CD4-positive, alpha-beta T cell treated with Interferon alpha-2 for 1 hour (primary cell): ENCODE results near the gene DGKQ.
"Not testable (repeated sequence)": the region's sequence is repeated elsewhere in the genome, so short reads cannot be mapped to it uniquely, and the experiment has no call there.

Experiments
- DNase-seq, 2 donors: peaks; one replicate each; pipeline ENCODE4 v3.0.0-alpha.2; 2020 to 2022

The DGKQ gene

DNA sequence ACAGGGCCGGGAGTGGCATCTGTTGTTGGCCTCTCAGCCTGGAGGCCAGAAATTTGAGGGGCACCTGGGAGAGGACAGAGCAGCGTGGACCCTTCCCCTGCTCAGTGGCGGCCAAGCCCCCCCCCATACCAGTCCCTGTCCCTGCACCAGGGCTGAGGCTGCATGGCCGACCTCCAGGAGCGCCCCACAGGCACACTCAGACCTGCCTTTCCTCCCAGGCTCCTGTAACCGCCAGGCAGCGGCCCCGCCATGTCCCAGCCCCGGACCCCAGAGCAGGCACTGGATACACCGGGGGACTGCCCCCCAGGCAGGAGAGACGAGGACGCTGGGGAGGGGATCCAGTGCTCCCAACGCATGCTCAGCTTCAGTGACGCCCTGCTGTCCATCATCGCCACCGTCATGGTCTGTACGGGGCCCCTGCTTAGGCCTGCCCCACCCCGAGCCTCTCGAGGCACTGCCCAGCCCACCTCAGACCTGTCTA is 25.8 kb downstream of the DGKQ start:
- DNase-seq = no peak

DNA sequence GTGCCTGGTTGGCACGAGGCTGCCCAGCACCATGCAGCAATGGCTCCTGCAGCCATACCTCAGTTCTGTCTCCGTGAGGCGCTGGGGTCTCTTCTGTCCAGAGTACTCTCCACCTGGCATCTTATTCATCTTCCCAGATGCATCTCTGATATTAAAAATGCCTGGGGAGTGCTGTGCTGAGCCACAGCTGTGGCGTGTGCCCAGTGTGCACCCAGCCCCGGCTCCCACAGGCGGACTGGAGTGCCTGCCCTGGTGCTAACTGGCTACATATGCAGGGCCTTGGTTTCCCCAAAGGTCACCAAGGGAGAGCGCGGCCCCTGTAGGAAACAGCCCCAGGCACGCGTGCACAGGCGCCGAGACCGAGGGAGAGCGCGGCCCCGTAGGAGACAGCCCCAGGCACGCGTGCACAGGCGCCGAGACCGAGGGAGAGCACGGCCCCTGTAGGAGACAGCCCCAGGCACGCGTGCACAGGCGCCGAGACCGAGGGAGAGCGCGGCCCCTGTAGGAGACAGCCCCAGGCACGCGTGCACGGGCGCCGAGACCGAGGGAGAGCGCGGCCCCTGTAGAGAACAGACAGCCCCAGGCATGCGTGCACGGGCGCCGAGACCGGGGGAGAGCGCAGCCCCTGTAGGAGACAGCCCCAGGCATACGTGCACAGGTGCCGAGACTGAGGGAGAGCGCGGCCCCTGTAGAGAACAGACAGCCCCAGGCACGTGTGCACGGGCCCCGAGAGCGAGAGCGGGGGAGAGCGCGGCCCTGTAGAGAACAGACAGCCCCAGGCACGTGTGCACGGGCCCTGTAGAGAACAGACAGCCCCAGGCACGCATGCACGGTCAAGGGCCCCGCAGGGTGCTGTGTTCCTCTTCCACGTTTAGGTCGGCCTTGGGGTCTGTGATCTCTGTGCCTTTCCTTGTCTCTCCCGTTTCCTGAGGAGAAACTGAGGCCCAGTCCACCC is 26.6 kb downstream of the DGKQ start:
- DNase-seq = no peak

DNA sequence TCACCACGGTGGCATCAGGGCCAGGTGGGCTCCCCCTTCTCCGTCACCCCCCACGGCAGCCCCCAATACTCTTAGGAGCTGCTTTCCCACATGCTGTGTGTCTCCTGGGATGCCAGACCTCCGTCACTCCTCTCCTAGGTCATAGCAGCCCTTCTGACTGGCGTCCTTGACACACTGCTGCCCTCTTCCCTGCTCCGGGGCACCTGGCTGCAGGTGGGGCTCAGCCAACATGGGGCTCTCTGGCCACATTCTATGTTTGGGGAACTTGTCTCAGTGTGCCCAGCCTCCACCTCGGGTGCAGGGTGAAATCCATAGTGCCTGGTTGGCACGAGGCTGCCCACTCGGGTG is 27.3 kb downstream of the DGKQ start:
- DNase-seq = no peak

DNA sequence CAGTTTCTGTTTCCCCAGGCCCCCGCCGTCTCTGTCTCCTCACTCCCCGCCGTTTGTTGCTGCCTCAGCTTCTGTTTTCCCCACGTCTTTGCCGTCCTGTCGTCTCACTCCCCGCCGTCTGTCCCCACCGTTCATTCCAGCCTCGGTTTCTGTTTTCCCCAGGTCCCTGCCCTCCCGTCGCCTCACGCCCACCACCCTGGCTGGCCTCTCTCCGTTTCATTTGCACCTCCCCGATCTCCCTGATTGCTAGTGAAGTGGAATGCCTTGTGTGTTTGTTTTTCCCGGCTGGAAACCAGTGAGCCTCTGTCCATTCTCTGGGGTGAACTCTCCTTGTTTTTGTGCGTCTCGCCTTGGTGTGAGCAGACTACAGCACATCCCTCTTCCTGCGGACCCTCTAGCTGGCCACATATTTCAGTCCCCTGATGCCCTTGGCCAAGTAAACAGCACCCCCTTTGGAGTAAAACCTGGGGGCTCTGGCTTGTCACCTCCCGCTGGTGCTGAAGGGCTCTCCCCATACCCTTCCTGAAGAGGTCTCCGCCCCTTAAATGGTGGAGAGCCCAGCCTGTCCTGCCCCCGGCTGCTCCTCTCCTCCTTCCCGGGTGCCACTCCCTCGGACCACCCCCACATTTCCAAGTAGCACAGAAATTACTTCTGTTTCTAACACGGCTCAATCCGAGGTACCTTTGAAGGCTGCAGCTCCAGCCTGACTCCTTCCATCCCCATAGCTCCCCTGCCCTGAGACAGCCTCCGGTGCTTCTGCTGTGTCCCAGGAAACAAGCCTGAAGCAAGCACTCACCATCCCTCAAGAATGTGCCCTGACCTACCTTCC is 27.9 kb downstream of the DGKQ start:
- no peak for DNase-seq

DNA sequence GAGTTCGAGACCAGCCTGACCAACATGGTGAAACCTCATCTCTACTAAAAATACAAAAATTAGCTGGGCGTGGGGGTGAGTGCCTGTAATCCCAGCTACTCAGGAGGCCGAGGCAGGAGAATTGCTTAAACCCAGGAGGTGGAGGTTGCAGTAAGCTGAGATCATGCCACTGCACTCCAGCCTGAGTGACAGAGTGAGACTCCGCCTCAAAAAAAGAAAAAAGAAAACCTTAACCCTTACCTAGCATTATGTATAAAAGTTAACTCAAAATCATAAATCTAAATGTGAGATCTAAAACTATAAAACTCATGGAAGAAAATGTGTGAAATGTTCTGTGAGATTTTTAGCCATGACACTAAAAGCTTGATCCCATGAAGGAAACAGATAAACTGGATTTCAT is 33.9 kb downstream of the DGKQ start:
- not testable (repeated sequence) for DNase-seq

DNA sequence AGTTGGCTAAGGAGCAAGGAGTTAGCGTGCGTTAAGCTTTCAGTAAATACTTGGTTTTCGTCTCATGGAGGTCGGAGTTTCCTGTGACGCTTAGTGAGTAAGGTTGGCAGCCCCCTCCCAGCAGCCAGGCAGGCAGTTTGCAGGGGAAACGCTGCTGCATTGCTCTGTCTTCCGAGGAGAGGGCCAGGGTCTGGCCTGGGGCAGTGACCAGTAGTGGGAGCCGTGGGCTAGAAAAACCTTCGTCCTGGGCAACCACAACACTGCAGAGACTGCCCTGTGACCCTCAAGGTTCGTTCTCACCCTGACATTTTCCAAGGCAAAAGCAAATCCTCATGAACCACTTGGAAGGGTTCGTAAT is 40.7 kb downstream of the DGKQ start:
- no peak for DNase-seq

DNA sequence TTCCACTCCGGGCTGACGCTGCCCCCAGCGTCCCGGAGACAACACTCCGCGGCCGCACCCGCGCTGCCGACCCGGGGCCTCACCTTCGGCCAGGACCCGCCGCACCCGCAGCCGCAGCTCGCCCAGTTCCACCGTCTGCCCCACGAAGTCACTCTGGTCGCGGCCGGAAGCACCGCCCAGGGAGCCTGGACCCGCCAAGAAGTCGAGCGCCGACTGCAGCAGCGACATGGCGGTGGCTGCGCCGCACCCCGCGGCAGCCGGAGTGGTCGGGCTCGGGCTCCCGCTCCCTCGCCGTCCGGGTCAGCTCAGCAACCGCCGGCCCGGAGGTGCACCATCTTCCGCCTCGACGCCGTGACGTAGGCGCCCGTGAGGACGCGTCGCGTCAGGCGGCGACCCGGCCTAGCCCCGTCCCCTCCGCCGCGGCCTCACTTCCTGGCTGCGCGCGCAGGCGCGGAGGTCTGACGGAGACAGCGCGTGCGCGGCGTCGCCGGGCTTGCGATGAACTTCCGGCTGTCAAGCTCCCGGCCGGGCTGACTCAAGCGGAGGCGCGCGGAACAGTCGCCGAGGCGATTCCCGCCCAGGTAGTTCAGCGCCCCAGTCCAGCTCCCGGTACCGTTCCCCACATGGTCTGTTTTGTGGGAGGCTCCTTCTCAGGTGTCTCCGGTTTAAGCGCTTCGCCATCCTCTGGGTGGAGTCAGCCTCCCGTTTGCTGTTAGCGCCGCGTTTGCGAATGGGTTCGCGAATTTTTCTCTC is 41.2 kb downstream of the DGKQ start, which contains the start of the genes GAK and TMEM175:
TSS of gene GAK (minus strand) at position 357 of the 753 bp plus-strand sequence. CDS start at position 228, 129 bp downstream.
TSS of gene TMEM175 (plus strand) at position 501 of the 753 bp plus-strand sequence. CDS start 15,280 bp downstream, outside the sequence.
- peak; percentile 96 to 97 for DNase-seq

DNA sequence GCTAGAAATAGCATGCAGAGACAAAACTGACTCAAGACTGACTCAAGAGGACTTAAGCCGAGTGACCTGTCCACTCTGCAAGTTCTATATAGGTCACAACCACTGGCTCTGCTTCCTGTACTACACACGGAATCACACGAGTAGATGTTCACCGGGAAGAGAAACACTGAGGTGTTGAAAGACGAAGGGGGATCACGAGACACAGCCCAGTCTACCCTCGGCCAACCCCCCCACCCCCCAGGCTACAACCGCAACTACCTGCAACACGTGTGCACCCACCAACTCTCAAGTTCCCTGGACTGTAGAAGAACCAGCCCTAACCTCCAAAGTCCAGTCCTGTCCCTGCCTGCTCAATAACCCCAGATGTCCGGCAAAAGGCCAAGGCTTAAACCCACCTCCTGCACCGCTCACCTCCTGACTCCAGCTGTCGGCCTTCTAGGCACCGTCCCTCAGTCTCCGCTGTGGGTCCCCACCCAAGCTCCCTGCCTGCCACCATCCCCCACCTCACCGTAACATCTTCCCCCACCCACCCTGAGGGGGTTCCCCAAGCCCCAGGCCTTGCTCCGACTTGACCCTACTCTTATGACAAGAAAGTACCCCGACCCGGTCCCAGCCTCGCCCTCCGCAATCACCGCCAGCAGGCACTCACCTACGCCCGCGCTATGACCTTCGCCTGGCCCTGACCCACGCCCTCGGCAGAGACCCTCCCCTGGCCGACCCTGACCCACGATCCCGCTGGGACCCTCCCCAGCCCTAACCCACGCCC is 42.0 kb downstream of the DGKQ start:
- DNase-seq = peak; percentile 22 to 44

DNA sequence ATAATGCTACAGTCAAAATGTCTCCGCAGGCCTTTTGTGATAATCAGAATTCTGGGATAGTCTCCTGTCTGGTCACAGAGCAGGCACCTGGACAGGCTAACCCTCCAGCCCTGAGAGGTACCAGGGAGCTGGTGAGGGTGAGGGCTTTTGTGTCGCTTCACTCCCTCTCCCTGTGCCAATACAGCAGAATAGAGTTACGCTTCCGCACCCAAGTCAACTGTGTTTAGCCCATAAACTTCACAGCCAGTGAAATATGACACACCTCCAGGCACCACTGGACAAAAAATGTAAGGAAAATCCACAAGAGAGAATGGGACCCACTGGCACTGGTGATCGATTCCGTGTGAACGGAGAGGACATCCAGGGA is 42.6 kb downstream of the DGKQ start:
- DNase-seq = no peak

DNA sequence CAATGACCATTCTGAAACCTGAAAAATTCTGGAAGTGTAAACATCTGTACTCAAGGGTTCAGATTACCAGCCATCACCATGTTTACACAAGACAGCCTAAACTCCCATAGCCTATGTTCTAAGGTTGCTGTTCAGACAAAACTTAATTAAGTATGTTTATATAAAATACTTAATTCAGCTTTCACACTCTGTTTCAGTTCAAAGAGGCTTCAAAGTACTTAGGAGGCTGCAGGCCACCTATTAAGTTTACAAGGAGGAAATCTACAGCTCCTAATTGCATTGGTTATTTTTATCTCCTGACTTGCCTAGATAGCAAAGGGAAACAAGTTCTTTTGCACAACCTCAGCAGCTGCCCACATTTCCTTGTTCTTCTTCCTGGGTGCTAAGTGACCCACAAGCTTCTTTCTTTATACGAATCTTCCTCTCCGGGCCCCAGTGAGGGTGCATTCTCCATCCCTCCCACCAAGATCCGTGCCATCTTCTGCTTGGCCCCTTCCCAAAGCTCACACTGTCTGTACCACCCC is 43.3 kb downstream of the DGKQ start:
- peak in 1 of 2 donors; percentile 21 for DNase-seq

DNA sequence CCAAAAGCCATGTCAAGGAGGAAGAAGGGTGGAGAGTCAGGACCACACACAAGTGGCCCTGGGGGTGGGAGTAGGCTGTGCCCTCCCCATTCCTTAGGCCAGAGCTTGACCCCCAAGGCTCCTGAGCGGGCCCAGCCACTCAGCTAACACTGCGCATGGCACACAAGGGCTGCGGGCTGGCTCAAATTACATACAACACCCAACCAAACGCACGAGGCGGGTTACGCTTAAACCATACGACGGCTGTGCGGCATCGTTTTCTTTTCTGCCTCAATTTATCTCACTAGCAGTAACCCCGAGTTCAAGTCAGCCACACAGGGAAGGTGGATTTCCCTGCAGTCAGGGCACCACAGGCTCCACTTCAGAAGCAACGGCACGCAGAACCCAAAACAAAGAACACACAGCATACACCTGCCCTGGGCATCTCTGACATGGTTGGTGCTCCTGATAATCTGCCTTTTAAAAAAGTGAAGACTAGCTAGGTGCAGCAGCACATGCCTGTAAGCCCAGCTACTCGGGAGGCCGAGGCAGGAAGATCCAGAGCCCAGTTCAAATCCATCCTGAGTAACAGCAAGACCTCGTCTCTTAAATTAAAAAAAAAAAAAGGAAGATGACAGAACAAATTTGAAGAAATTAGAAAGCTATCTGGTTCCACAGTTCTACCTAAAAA is 44.1 kb downstream of the DGKQ start:
- DNase-seq = no peak

DNA sequence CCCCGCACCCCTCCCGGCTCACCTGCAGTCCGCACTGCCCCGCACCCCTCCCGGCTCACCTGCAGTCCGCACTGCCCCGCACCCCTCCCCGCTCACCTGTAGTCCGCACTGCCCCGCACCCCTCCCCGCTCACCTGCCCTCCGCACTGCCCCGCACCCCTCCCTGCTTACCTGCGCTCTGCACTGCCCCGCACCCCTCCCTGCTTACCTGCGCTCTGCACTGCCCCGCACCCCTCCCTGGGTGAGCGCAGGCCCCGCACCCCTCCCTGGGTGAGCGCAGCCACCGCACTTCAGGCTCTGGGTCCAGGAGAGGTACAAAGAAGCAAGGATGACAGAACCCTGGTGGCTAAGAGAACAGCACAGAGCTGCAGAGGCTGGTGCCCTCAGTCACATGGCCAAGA is 45.8 kb downstream of the DGKQ start:
- not testable (repeated sequence) for DNase-seq

DNA sequence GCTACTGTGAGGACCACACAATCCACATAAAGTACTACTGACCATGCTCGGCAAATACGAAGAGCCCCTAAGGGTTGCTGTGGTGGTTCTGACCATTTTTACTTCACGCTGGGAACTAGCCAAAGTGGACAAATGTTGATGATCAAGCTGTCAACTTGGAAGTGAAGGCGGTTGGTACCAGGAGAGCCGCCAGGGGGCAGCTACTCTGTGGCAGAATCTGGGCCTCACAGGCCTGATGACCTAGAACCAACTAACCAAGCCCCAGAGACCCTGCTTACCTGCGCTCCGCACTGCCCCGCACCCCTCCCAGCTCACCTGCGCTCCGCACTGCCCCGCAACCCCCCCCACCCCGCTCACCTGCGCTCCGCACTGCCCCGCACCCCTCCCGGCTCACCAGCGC is 46.8 kb downstream of the DGKQ start:
- no peak for DNase-seq

DNA sequence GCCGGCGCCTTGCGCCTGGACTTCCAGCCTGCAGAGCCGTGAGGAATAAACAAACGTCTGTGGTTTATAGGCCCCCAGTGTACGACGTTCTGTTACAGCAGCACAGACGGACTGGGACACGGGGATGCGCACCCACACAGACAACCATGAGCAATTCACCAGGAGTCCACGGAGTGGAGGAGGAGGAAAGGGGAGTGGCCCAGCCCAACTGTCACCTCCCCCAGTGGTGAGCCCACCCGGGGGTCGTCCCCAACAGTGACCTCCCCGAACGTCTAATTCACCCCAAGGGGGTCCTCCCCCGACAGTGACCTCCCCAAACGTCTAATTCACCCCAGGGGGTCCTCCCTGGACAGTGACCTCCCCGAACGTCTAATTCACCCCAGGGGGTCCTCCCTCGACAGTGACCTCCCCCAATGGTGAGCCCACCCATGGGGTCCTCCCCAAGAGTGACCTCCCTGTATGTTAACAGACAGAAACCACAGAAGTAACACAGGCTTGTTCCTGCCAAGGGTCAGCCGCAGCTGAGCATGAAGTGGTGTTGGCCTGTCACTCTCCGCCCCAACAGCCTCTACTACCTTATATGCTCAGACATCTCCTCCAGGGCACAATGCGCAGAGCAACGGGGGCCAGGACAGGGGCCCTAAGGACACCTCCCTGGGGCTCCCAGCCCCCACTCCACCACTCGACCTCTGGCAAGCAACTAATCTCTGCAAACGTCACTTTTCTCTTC is 47.4 kb downstream of the DGKQ start:
- no peak for DNase-seq

DNA sequence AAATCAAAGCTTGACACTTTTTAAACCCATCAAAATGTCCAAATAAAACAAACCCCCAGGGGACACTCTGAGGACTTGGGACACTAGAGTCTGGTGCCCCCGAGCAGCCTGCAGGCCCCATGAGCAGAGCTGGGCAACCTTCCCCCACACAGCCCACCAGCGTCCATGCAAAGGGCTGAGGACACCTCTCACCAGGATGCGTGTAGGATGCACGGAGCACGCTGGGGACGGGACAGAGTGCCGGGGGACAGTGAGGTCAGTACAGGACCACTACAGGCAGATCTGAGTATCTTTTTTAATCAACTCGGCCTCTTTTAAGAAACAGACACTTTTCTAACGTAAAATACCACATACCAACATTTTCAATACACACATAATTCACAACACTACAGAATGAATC is 48.2 kb downstream of the DGKQ start:
- no peak for DNase-seq

DNA sequence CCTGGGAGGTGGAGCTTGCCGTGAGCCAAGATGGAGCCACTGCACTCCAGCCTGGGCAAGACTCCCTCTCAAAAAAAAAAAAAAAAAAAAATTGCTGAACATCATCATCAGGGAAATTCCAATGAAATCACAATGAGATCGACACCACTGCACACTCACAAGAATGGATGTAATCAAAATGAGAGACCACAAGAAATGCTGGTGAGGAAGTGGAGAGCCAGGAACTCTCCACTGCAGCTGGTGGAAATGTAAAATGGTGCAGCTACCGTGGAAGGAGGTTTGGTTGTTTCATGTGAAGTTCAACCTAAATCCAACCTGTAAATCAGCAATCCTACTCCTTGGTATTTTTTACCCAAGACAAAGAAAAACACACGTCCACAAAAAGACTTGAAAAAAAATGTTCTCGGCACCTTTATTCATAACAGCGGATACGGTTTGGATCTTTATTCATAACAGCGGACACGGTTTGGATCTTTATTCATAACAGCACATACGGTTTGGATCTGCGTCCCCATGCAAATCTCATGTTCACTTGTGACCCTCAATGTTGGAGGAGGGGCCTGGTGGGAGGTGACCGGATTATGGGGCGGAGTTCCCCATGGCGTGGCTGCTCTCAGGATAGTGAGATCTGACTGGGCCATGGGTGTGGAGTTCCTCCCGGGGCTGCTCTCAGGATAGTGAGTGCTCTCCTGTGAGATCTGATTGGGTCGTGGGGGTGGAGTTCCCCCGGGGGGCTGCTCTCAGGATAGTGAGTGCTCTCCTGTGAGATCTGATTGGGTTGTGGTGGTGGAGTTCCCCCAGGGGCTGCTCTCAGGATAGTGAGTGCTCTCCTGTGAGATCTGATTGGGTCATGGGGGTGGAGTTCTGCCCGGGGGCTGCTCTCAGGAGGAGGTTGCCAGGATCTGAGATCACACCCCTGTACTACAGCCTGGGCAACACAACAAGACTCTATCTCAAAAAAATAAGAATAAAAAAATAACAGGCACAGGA is 49.0 kb downstream of the DGKQ start:
- peak; percentile 17 to 25 for DNase-seq

DNA sequence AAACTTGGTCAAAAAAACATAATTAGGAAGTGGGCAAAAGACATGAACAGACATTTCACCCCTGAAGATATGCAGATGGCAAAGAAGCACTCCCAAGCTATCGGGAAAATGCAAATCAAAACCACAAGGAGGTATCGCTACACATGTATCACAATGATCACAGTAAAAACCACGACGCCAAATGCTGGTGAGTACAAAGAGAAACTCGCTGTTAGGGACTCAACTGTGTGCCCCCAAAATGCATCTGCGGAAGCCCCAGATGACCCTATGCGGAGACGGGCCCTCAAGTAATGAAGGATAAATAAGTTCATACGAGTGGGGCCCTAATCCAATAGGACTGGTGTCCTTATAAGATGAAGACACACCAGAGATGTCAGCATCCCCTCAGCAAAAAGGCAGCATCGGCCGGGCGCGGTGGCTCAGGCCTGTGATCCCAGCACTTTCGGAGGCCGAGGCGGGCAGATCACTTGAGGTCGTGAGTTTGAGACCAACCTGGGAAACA is 51.5 kb downstream of the DGKQ start:
- no peak for DNase-seq

DNA sequence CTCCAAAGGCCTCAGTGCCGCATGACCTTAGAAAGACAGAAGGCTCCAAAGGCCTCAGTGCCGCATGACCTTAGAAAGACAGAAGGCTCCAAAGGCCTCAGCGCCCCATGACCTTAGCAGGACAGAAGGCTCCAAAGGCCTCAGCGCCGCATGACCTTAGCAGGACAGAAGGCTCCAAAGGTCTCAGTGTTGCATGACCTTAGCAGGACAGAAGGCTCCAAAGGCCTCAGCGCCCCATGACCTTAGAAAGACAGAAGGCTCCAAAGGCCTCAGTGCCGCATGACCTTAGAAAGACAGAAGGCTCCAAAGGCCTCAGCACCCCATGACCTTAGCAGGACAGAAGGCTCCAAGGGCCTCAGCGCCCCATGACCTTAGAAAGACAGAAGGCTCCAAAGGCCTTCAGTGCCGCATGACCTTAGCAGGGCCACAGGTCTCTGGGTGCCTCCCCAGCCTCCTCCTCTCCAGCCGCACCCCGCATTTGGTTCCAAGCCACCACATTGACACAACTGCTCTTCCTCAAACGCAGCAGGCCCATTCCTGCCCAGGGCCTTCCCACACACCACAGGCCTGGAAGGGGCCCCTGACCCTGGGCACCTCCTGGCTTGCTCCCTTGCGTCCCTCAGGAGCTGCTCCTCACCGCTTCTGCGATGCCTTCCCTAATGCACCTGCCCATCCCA is 54.2 kb downstream of the DGKQ start:
- DNase-seq = not testable (repeated sequence)
